Lower lobe of right lung (tissue), 2 donors: ENCODE results near the gene MEF2B. TPM values are rescaled to one million over a fixed set of nuclear protein-coding genes. Genes with fewer than 3 reads are reported as not detected.

Experiments
- ATAC-seq, 2 donors: fragments of 200-7000 bp; cut with Tn5 transposase; one replicate each; pipeline ENCODE4 v1.9.1; 2020 to 2022; ENCODE audit warnings: mild to moderate bottlenecking in 2 of 2, moderate library complexity in 2 of 2
- DNase-seq: peaks from one replicate; pipeline ENCODE4 v3.0.0-alpha.2; 2020
- H3K27ac ChIP-seq: fragments of 200-600 bp; one replicate; pipeline ENCODE4 v1.8.0; 2022
- H3K27me3 ChIP-seq: fragments of 200-600 bp; one replicate; pipeline ENCODE4 v1.8.0; 2022; ENCODE audit warnings: low read depth
- H3K36me3 ChIP-seq: fragments of 200-600 bp; one replicate; pipeline ENCODE4 v1.8.0; 2022; ENCODE audit warnings: mild to moderate bottlenecking
- H3K4me1 ChIP-seq: fragments of 200-600 bp; one replicate; pipeline ENCODE4 v1.8.0; 2022
- H3K4me3 ChIP-seq: fragments of 200-600 bp; one replicate; pipeline ENCODE4 v1.8.0; 2022; ENCODE audit warnings: mild to moderate bottlenecking
- H3K9me3 ChIP-seq: fragments of 200-600 bp; one replicate; pipeline ENCODE4 v1.8.0; 2022
- intact Hi-C: fragments of 100-400 bp; cut with DNase I; formaldehyde crosslinking; loops from one replicate; pipeline ENCODE4 v1.11.0; 2022
- total RNA-seq: library from RNA; stranded (reverse); fragmentation: NEBNext Ultra II Directional; extraction: Animal tissue kit (Norgen Biotek cat#: 25700); gene quantifications from one replicate; pipeline ENCODE4 v1.2.1, GENCODE V29; 2021
- TF ChIP-seq, protein P1 (sequence below): fragments of 200-600 bp; IDR thresholded peaks from one replicate; pipeline ENCODE4 v1.8.0; 2022; ENCODE audit warnings: antibody characterized with exemption, mild to moderate bottlenecking
- donor health status: DM: no; HTN: yes; CAD: no; lungs with severe emphysema.

The MEF2B gene
- total RNA-seq, 1 donor from 2014 or later: 2.7 TPM

DNA sequence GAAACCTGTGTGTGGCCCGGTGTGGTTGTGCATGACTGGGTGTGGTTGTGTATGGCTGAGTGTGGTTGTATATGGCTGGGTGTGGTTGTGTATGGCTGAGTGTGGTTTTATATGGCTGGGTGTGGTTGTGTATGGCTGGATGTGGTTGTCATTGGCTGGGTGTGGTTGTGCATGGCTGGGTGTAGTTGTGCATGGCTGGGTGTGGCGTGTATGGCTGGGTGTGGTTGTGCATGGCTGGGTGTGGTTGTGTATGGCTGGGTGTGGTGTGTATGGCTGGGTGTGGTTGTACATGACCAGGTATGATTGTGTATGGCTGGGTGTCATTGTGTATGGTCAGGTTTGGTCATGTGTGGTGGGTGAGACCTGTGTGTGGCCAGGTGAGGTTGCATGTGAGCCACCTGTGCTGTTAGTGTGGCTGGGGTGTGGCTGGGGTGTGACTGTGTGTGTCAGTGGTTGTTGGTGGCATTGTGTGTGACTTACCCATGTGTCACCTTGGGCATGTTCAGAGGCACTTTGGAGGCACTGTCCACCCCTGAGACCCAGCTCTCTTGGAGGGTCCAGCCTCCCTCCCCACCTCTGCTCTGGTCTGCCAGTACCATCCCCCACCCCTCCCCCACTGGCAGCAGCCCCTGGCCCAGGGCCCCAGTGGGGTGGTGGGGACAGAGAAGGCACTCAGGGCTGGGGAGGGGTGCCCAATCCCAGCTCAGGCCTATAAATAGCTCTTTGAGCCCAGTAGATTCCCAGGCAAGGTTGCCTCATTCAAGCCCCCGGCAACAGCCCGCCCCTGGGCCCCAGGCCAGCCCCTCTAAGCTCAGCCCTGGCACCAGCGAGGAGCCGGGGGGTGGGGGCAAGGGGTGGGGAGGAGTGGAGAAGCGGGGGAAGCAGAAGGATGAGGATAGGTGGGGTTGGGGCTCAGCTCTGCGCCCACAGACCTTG, 37.8 kb upstream of the MEF2B start:
- Histone ChIP-seq H3K9me3 (no peaks in the 10 kb centered on the region), H3K4me3 (no peak overlapping the region), H3K36me3 (no peaks in the 10 kb centered on the region), H3K27ac (no peak overlapping the region), H3K4me1 (peaks cover 1% of the 10 kb centered on the region), H3K27me3 (peaks cover 27% of the 10 kb centered on the region)
- TF ChIP-seq, protein P1, sequence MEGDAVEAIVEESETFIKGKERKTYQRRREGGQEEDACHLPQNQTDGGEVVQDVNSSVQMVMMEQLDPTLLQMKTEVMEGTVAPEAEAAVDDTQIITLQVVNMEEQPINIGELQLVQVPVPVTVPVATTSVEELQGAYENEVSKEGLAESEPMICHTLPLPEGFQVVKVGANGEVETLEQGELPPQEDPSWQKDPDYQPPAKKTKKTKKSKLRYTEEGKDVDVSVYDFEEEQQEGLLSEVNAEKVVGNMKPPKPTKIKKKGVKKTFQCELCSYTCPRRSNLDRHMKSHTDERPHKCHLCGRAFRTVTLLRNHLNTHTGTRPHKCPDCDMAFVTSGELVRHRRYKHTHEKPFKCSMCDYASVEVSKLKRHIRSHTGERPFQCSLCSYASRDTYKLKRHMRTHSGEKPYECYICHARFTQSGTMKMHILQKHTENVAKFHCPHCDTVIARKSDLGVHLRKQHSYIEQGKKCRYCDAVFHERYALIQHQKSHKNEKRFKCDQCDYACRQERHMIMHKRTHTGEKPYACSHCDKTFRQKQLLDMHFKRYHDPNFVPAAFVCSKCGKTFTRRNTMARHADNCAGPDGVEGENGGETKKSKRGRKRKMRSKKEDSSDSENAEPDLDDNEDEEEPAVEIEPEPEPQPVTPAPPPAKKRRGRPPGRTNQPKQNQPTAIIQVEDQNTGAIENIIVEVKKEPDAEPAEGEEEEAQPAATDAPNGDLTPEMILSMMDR: no peak
- ATAC-seq (no peak), DNase-seq (no peak)
- intact Hi-C loops: no loop called here

DNA sequence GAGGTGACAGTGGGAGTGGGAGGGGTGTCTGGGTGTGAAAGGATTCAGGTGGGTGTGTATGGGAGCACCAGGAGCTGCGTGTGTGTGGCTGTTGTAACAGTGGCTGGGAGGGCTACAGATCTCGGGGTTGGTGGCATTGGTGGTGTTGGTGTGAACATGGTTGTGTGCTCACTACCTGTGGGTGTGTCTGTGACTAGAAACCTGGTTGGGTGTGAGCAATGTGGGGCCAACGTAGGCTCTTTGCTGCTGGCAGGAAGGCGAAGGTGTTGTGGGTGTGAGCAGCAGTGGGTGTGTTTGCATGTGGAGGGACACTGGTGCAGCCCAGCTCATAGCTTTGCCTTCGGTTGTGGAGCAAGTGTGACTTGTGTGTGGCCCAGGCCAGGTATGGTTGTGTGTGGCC, 36.9 kb upstream of the MEF2B start:
- H3K27ac ChIP-seq: no peak overlapping the region
- ATAC-seq: no peak
- no peak overlapping the region for H3K4me3 ChIP-seq
- H3K9me3 ChIP-seq: no peaks in the 10 kb centered on the region
- TF ChIP-seq, protein P1: no peak
- peaks cover under 1% of the 10 kb centered on the region for H3K36me3 ChIP-seq
- peaks cover 11% of the 10 kb centered on the region for H3K4me1 ChIP-seq
- intact Hi-C loops: no loop called here
- DNase-seq: no peak
- H3K27me3 ChIP-seq: peaks cover 18% of the 10 kb centered on the region

DNA sequence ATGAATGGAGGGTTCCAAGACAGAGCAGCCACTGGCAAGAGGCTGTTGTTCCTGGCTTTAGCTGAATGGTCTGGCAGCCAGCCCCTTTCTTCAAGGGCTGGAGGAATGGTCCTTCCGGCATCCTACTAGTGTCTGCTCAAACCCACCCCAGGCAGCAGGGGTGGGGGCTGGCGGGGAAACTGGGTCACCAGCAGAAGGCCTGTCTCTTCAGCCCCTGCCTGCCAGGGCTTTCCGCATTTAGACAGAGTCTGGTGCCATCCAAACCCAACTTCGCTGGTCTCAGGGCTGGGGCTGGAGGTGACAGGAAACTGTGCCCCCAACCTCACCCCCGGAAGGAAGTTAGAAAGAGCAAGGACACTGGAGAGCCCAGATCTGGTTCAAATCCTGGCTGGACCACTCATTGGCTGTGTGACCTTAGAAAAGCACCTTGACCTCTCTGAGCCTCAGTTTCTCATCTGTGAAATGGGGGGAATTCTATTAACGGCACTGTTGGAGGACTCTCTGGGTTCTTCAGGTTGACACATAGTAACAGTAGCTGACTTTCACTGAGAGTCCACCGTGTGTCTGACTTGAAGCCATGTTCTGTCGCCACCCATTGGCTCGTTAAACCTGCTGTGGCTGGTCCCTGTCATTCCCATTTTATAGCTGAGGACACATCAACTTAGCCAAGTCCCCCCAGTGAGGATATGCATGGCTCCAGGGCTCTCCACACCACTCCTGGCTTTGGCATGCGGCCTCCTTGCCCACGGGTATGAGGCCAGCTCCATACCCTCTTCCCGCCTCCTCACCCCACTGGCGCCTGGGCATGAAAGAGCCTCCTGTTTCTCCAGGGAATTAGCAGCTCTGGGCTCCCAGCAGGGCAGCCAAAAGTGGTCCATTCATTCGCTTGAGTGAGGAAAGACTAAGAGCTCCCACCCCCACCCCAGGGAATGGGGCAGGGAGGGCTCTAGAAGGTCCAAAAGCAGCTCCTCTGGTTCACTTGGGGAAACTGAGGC, 35.6 kb upstream of the MEF2B start:
- no peak for ATAC-seq
- no peak overlapping the region for H3K27ac ChIP-seq
- intact Hi-C loops: no loop called here
- H3K4me3 ChIP-seq: no peak overlapping the region
- no peak for DNase-seq
- H3K36me3 ChIP-seq: peaks cover 8% of the 10 kb centered on the region
- TF ChIP-seq, protein P1: no peak
- H3K27me3 ChIP-seq: peaks cover 5% of the 10 kb centered on the region
- H3K4me1 ChIP-seq: peaks cover 14% of the 10 kb centered on the region
- H3K9me3 ChIP-seq: no peaks in the 10 kb centered on the region

DNA sequence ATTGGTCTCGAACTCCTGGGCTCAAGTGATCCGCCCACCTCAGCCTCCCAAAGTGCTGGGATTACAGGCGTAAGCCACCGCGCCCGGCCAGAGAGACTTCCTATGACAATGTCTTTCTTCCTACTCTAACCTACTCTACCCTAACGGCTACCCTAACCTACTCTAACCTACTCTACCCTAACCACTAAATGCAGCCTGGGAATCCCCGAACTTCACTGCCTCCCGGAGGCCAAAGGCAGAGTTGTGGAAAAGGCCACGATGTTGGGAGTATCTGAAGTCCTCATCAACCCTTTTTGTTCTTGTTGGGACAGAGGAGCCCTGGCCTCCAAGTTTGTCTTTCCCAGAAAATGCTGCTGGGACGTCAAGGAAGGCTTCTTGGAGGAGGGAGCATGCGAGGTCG, 34.1 kb upstream of the MEF2B start:
- ATAC-seq: no peak
- Histone ChIP-seq H3K27ac (no peak overlapping the region), H3K4me1 (peaks cover 14% of the 10 kb centered on the region), H3K4me3 (no peak overlapping the region), H3K36me3 (peaks cover 16% of the 10 kb centered on the region), H3K27me3 (no peaks in the 10 kb centered on the region), H3K9me3 (no peaks in the 10 kb centered on the region)
- DNase-seq: no peak
- TF ChIP-seq, protein P1: no peak
- intact Hi-C loops: no loop called here
